GM19099 (cell line): Measurements from ENCODE around the gene ARHGAP8.

ENCODE experiments used
- POLR2A ChIP-seq: IDR thresholded peaks from 3 replicates; pipeline ENCODE4 v1.6.1; 2011; ENCODE audit warnings: low read depth; ENCODE audit not compliant: insufficient read length; ENCODE audit errors: extremely low read depth

Gene ARHGAP8

GRCh38 chr22:44764974-44765373 lies 12.6 kb downstream of the ARHGAP8 start:
- no peak for TF ChIP-seq POLR2A

GRCh38 chr22:44765571-44766285 lies 13.4 kb downstream of the ARHGAP8 start:
- TF ChIP-seq POLR2A = no peak

- no peak for TF ChIP-seq POLR2A
Measured at GRCh38 chr22:44773082-44773481, 20.7 kb downstream of the ARHGAP8 start.

GRCh38 chr22:44775862-44776261 lies 23.5 kb downstream of the ARHGAP8 start:
- no peak for TF ChIP-seq POLR2A

GRCh38 chr22:44776605-44777363 lies 24.4 kb downstream of the ARHGAP8 start:
- no peak for TF ChIP-seq POLR2A

- no peak for TF ChIP-seq POLR2A
Measured at GRCh38 chr22:44777364-44777755, 25.0 kb downstream of the ARHGAP8 start.

- no peak for TF ChIP-seq POLR2A
Measured at GRCh38 chr22:44780876-44781449, 28.6 kb downstream of the ARHGAP8 start.

GRCh38 chr22:44782363-44782963 lies 30.1 kb downstream of the ARHGAP8 start:
- no peak for TF ChIP-seq POLR2A

GRCh38 chr22:44783091-44783490 lies 30.7 kb downstream of the ARHGAP8 start:
- TF ChIP-seq POLR2A = no peak

GRCh38 chr22:44783581-44783980 lies 31.2 kb downstream of the ARHGAP8 start:
- no peak for TF ChIP-seq POLR2A

GRCh38 chr22:44786136-44786535 lies 33.8 kb downstream of the ARHGAP8 start:
- TF ChIP-seq POLR2A = no peak

GRCh38 chr22:44786610-44787009 lies 34.2 kb downstream of the ARHGAP8 start:
- TF ChIP-seq POLR2A = no peak

GRCh38 chr22:44787832-44788231 lies 35.5 kb downstream of the ARHGAP8 start:
- TF ChIP-seq POLR2A = no peak

- TF ChIP-seq POLR2A = no peak
Measured at GRCh38 chr22:44793106-44793505, 40.7 kb downstream of the ARHGAP8 start.

GRCh38 chr22:44793506-44794172 lies 41.3 kb downstream of the ARHGAP8 start:
- TF ChIP-seq POLR2A = no peak
